NCI-H2196 treated with DMSO at 0.1 percent for 48 hours (cell line): Measurements from ENCODE around the gene RYR1.
"Not testable (repeated sequence)": the region's sequence is repeated elsewhere in the genome, so short reads cannot be mapped to it uniquely, and the experiment has no call there.

ENCODE experiments used
- DNase-seq: peaks from one replicate; lab custom pipeline; 2025; ENCODE audit not compliant: unreplicated experiment; lab: John Stamatoyannopoulos, UW

The RYR1 gene

DNA sequence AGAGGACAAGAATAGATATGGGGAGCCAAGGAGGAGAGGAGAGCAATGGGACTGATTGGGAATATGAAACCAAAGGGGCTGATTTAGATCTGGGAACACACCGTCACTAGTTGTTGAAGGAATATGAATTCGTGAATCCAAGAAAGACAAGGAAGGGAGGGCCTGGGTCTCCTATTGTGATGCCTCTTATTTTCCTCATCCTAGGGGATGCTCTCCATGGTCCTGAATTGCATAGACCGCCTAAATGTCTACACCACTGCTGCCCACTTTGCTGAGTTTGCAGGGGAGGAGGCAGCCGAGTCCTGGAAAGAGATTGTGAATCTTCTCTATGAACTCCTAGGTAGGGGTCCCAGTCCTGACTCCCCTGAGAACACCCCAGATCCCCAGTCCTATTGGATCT lies 21.5 kb downstream of the RYR1 start:
- no peak for DNase-seq

DNA sequence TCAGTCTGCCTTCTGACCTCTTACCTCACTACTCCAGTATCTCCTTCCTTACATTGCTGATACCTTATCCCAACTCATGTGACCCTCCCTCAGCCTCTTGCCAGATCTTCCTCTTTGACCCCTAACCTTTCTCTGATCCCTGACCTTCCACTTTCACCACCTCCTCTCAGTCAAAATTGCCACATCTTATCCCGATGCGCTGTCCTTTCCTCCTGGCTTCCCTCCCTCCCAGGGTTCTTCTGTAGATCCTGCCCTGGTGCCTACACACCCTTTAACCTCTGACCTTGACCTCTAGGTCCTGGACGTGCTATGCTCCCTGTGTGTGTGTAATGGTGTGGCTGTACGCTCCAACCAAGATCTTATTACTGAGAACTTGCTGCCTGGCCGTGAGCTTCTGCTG lies 23.7 kb downstream of the RYR1 start:
- DNase-seq = no peak

DNA sequence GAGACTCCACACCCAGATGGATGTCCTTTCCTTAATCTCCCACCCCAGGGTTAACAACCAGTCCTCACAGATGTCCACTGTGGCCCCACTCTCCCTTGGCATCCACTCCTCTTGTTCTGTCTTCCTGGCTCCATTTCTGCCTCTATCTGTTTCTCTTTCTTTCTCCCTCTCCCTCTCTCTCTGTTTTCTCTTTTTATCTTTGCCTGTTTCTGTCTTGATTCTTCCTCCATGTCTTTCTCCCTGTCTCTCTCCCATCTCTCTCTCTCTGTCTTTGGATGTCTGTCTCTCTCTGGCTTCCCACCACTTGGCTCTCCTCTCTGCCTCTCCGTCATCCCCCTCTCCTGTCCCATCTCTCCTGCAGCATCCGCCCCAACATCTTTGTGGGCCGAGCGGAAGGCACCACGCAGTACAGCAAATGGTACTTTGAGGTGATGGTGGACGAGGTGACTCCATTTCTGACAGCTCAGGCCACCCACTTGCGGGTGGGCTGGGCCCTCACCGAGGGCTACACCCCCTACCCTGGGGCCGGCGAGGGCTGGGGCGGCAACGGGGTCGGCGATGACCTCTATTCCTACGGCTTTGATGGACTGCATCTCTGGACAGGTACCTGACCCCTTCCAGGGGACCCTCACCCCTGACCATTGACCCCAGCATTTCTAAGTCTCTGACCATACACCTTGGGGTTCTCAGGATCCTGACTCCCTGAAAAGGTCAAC lies 24.4 kb downstream of the RYR1 start:
- no peak for DNase-seq

DNA sequence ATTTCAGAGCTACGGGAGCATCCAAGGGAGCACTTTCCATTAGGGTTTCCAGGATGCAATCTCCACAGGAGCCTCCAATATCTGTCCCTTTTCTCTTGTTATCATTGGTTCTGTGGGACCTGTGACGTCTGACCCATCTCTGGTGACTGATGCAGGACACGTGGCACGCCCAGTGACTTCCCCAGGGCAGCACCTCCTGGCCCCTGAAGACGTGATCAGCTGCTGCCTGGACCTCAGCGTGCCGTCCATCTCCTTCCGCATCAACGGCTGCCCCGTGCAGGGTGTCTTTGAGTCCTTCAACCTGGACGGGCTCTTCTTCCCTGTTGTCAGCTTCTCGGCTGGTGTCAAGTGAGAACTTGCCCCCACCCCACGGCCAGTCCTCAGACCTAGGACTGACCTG lies 25.5 kb downstream of the RYR1 start:
- no peak for DNase-seq

DNA sequence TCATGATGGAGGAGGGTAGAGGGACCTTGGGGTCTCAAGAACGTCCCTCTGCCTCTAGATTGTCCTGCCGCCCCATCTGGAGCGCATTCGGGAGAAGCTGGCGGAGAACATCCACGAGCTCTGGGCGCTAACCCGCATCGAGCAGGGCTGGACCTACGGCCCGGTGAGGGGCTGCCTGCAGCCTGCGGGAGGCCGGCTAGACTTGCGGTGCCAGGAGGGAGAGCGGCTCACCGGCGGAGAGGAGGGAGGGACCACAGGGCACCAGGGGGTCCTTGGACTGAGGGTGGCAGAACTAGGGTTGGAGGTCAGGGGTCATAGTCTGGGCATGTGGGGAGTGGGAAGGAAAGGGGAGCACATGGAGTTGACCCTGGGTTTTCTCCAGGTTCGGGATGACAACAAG lies 29.9 kb downstream of the RYR1 start:
- no peak for DNase-seq

DNA sequence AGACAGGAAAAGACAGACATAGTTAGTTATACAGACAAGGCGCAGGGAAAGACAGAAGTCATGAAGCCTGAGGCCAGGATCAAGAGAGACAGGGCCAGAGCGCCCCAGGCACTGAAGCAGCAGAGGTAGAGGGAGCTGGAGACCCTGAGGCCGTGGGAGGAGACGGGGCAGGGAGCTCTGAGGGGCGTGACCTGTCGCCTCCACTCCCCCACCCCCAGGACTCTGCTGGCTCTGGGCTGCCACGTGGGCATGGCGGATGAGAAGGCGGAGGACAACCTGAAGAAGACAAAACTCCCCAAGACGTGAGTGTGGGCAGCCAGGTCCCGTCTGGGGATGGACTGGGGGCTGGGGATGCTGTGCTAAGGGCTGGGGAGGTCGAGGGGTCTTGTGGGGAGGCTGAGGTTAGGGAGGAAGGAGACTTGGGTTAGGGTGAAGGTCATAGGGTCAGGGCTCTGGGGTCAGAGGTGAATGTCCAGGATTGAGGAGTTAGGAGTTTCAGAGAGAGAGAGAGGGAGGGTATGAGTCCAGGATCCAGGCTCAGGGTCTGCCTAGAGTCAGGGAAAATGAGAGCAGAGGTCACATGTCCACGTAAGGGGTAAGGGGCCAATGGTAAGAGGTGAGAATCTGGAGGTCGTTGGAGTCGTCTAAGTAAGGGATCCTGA lies 31.1 kb downstream of the RYR1 start:
- DNase-seq = no peak

DNA sequence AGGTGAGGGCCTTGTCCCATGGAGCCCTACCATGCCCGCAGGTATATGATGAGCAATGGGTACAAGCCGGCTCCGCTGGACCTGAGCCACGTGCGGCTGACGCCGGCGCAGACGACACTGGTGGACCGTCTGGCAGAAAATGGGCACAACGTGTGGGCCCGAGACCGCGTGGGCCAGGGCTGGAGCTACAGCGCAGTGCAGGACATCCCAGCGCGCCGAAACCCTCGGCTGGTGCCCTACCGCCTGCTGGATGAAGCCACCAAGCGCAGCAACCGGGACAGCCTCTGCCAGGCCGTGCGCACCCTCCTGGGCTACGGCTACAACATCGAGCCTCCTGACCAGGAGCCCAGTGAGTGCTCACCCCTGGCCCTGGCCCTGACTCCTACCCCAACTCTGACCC lies 32.6 kb downstream of the RYR1 start:
- no peak for DNase-seq

DNA sequence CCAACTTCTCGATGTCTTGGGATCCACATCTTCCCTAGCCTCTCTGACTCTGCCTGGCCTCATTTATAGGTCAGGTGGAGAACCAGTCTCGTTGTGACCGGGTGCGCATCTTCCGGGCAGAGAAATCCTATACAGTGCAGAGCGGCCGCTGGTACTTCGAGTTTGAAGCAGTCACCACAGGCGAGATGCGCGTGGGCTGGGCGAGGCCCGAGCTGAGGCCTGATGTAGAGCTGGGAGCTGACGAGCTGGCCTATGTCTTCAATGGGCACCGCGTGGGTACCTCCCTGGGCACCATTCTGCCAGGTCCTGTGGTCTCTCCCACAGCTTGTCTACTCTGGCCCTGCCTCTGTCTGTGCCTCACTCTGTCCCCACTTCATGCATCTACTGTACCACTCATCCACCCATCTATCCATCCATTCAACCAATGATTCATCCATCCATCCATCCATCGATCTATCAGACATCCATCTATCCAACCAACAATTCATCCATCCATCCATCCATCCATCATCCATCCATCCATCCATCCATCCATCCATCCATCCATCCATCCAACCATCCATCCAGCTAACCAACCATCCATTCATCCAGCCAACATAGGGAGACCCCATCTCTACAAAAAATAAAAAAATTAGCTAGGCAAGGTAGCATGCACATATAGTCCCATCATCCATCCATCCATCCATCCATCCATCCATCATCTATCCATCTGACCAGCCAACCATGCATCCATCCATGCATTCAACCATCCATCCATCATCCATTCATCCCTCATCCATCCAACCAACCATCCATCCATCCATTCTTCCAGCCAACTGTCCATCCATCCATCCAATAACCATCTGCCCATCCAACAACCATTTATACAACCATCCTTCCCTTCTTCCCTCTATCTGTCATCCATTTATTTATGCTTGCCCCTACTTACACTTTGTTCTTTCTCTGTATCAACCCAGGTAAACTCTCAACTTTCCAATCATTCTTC lies 34.3 kb downstream of the RYR1 start:
- no peak for DNase-seq

DNA sequence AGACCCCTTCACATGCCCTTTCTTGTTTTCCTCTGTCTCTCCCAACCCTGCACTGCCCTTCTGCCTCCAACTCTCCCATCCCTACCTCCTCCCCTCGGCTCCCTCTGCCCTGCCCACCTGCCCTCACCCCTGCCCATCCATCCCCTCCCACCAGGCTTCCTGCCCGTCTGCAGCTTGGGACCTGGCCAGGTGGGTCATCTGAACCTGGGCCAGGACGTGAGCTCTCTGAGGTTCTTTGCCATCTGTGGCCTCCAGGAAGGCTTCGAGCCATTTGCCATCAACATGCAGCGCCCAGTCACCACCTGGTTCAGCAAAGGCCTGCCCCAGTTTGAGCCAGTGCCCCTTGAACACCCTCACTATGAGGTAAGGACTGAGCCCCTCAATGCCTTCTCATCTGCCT lies 35.7 kb downstream of the RYR1 start:
- DNase-seq = no peak

DNA sequence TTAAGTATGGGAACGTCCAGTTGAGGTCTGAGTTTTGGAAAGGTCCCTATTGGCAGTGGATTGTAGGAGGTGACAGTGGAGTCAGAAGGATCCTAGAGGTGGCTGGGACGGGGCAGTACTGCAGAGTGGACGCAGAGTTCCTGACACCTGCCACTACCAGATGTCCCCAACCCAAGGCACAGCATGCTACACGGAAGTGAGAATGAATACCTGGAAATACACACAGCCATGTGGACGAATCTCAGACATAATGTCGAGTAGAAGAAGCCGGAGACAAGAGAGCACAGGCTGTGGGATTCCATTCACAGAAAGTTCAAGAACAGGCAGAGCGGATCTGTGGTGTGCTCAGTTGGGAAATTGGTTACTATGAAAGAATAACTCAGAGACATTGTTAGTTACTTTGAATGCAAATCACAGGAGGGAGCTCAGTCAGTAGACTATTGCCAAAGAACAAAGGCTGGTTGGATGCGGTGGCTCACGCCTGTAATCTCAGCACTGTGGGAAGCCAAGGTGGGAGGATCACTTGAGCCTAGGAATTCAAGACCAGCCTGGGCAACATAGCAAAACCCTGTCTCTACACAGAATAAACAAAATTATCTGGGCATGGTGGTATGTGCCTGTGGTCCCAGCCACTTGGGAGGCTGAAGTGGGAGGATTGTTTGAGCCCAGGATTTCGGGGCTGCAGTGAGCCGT lies 37.4 kb downstream of the RYR1 start:
- no peak for DNase-seq

DNA sequence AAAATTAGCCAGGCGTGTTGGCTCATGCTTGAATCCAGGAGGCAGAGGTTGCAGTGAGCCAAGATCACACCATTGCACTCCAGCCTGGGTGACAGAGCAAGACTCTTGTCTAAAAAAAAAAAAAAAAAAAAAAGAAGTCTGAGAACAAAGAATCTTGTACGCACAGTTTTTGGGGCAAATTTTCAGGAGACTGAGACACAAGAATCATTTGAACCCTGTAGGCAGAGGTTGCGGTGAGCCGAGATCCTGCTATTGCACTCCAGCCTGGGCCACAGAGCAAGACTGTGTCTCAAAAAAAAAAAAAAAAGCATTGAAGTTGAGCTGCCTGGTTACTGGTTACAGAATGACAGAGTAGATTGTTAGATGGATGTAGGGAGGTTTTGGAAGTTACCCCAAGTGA lies 39.2 kb downstream of the RYR1 start:
- DNase-seq = not testable (repeated sequence)

DNA sequence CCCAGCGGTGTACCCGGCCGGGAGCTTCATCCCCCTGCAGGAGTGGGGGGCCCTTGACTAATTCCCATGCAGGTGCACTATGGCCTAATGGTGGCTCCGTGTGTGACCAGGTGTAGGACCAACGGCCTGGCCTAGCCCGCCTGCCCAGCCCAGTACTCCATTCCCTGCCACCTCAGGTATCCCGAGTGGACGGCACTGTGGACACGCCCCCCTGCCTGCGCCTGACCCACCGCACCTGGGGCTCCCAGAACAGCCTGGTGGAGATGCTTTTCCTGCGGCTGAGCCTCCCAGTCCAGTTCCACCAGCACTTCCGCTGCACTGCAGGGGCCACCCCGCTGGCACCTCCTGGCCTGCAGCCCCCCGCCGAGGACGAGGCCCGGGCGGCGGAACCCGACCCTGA lies 39.7 kb downstream of the RYR1 start:
- no peak for DNase-seq

DNA sequence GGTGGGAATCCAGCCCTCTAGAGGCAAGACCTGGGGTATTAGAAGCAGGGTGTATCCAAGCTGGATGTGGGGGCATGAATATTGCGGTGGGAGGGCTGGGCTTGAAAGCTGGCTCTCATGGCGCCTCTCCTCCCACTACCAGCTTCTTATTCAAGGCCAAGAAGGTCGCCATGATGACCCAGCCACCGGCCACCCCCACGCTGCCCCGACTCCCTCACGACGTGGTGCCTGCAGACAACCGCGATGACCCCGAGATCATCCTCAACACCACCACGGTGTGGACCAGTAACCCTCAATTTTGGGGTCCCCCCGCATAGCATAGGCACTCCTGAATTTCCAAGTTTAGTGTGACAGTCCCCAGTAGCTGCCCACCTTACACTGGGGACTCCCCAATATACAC lies 41.7 kb downstream of the RYR1 start:
- DNase-seq = no peak

DNA sequence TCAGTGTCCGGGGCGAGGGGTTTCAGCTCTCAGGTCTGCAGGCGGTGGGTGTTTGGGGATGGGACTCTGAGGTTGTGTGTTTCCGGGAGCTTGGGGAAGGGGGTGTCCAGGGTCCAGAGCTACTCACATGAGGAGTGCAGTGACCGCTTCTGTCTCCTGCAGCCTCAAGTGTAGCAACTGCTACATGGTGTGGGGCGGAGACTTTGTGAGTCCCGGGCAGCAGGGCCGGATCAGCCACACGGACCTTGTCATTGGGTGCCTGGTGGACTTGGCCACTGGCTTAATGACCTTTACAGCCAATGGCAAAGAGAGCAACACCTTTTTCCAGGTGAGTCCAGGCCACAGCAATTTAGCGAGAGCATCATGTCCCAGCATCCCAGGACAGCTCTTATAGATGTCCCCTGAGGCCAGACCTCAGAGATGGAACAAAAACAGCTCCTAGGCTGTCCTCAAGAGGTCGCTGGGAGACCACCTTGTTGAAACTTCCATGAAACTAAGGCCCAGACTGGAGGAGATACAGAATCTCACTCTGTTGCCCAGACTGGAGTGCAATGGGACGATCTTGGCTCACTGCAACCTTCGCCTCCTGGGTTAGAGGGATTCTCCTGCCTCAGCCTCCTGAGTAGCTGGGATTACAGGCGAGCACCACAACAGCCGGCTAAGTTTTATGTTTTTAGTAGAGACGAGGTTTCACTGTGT lies 44.9 kb downstream of the RYR1 start:
- no peak for DNase-seq

DNA sequence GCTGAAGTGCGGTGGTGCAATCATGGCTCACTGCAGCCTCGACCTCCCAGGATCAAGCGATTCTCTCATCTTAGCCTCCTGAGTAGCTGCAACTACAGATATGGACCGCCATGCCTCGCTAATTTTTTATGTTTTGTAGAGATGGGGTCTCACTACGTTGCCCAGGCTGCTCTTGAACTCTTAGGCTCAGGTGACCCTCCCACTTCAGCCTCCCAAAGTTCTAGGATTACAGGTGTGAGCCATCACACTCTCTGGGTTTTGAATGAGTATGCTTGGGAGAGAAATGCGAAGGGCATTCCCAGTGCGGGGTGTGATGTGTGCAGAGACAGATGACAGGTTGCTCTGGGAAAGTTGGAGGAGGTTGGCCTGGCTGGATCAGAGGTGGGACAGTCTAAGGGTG lies 49.0 kb downstream of the RYR1 start:
- DNase-seq = no peak

DNA sequence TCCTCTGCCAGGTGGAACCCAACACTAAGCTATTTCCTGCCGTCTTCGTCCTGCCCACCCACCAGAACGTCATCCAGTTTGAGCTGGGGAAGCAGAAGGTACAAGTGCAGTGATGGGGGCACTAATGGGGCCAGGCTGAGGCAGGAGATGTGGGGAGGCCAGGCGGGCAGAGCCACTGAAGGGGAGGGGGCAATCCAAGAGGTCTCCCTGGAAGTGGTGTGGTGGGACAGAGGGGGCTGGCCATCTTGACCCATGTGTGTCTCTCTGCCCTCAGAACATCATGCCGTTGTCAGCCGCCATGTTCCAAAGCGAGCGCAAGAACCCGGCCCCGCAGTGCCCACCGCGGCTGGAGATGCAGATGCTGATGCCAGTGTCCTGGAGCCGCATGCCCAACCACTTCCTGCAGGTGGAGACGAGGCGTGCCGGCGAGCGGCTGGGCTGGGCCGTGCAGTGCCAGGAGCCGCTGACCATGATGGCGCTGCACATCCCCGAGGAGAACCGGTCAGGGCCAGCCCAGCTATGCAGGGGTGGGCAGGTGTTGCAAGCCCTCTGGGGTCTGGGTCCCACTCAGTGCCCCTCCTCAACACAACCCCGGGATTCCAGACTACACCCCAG lies 49.6 kb downstream of the RYR1 start:
- no peak for DNase-seq

DNA sequence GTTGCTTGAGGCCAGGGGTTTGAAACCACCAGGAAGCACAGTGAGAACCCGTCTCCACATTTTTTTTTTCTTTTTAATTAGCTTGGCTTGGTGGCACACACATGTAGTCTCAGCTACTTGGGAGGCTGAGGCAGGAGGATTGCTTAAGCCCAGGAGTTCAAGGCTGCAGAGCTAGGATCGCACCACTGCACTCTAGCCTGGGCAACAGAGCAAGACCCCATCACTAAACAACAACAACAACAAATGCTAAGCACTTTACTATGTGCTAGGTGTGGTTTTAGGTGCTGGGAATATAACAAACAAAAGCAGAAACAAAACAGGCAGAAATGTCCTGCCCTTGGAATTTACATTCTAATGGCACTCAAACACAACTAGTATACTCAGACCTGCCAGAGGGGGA lies 51.3 kb downstream of the RYR1 start:
- no peak for DNase-seq

DNA sequence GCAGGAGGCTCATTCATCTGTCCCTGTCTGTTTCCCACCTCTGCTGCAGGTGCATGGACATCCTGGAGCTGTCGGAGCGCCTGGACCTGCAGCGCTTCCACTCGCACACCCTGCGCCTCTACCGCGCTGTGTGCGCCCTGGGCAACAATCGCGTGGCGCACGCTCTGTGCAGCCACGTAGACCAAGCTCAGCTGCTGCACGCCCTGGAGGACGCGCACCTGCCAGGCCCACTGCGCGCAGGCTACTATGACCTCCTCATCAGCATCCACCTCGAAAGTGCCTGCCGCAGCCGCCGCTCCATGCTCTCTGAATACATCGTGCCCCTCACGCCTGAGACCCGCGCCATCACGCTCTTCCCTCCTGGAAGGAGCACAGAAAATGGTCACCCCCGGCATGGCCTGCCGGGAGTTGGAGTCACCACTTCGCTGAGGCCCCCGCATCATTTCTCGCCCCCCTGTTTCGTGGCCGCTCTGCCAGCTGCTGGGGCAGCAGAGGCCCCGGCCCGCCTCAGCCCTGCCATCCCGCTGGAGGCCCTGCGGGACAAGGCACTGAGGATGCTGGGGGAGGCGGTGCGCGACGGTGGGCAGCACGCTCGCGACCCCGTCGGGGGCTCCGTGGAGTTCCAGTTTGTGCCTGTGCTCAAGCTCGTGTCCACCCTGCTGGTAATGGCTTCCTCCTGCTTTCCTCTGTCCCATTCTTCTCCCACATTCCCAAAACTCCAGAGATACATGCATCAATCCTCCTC lies 52.2 kb downstream of the RYR1 start:
- DNase-seq = no peak

DNA sequence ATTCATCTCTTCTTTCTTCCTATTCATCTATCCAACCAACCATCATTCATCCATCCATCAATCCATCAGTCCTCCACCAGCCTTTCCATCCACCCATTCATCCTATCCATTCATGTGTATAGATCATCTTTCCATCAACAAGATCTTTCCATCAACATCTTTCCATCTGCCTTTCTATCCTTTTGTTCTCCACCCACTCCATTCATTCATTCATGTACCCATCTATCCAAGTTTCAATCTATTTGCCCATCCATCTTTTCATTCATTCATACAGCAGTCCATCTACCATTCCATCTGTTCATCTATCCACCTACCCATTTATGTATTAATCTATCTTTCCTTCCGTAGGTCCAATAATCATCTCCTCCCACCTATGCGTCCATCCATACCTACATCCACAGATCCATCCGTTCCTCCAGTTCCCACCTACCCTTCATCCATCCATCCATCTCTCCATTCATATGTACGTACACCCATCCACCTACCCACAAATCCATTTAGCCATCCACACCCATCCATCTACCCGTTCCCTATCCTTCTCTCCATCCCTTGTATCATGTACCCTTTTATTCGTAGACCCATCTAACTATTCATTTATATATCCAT lies 53.3 kb downstream of the RYR1 start:
- no peak for DNase-seq
